ENCODE results near the gene BUD31.

DNA sequence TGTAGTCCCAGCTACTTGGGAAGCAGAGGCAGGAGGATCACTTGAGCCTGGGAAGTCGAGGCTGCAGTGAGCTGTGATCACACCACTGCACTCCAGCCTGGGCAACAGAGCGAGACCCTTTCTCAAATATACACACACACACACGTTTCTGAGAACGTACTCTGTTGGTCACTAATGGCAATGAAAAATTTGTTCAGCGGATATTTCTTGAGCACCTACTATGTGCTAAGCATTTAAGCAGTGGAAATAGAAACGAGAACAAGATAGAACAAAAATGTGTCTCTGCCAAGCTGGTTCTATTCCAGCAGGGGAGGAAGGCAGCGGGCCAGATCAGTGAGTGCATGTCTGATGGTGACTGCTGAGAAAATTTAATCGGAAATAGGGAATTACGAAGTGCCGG, 25.6 kb upstream of the BUD31 start:
- TF ChIP-seq, protein P1, sequence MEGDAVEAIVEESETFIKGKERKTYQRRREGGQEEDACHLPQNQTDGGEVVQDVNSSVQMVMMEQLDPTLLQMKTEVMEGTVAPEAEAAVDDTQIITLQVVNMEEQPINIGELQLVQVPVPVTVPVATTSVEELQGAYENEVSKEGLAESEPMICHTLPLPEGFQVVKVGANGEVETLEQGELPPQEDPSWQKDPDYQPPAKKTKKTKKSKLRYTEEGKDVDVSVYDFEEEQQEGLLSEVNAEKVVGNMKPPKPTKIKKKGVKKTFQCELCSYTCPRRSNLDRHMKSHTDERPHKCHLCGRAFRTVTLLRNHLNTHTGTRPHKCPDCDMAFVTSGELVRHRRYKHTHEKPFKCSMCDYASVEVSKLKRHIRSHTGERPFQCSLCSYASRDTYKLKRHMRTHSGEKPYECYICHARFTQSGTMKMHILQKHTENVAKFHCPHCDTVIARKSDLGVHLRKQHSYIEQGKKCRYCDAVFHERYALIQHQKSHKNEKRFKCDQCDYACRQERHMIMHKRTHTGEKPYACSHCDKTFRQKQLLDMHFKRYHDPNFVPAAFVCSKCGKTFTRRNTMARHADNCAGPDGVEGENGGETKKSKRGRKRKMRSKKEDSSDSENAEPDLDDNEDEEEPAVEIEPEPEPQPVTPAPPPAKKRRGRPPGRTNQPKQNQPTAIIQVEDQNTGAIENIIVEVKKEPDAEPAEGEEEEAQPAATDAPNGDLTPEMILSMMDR (IDR thresholded peaks at IDR 0.05 in 4 of 5, conservative IDR thresholded peaks at IDR 0.05 in 1 of 5): no peak
- TF ChIP-seq POLR2A (IDR thresholded peaks at IDR 0.05): no peak
